GM23338 (cell line): Measurements from ENCODE around the gene COQ3.

Experiments
- EZH2 ChIP-seq: fragments of 200-600 bp; sonication (generic); IDR thresholded peaks from one replicate; pipeline ENCODE4 v1.8.0; 2017; ENCODE audit warnings: antibody characterized with exemption, mild to moderate bottlenecking, low read depth; ENCODE audit not compliant: unreplicated experiment
- EZH2phosphoT487 ChIP-seq: fragments of 200-600 bp; sonication (generic); IDR thresholded peaks from one replicate; pipeline ENCODE4 v1.8.1; 2018; ENCODE audit warnings: antibody characterized with exemption; ENCODE audit not compliant: unreplicated experiment
- JUNB ChIP-seq: IDR thresholded peaks from one replicate; pipeline ENCODE4 v1.6.1; 2016; ENCODE audit warnings: antibody characterized with exemption; ENCODE audit not compliant: unreplicated experiment
- POLR2AphosphoS5 ChIP-seq: IDR thresholded peaks from 2 replicates; pipeline ENCODE4 v1.6.1; 2016; ENCODE audit warnings: antibody characterized with exemption, low read depth
- TF ChIP-seq, protein P1 (sequence below), 2 experiments: fragments of 200-600 bp in 1 of 2; sonication (generic) in 1 of 2; conservative IDR thresholded peaks; 2 replicates each; pipeline versions ENCODE4 v1.5.1 to v1.6.1; 2016 to 2017; ENCODE audit warnings: antibody characterized with exemption in 2 of 2, low read depth in 2 of 2, mild to moderate bottlenecking in 2 of 2, moderate library complexity in 1 of 2
- TF ChIP-seq, protein P2 (sequence below): IDR thresholded peaks from one replicate; pipeline ENCODE4 v1.6.1; 2018; ENCODE audit warnings: antibody characterized with exemption; ENCODE audit not compliant: unreplicated experiment

DNA sequence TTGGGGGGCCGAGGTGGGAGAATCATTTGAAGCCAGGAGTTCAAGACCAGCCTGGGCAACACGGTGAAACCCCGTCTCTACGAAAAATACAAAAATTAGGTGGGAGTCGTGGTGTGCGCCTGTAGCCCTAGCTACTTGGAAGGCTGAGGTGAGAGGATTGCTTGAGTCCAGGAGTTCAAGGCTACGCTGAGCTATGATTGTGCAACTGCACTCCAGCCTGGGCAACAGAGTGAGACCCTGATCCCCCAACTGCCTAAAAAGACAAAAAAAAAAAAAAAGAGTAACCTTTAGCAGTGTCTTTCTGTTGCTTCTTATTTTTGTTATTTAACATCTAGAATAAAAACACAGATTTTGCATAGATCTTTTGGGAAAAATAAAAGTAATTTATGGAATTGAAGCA, 13.1 kb upstream of the COQ3 start:
- TF ChIP-seq, protein P1, sequence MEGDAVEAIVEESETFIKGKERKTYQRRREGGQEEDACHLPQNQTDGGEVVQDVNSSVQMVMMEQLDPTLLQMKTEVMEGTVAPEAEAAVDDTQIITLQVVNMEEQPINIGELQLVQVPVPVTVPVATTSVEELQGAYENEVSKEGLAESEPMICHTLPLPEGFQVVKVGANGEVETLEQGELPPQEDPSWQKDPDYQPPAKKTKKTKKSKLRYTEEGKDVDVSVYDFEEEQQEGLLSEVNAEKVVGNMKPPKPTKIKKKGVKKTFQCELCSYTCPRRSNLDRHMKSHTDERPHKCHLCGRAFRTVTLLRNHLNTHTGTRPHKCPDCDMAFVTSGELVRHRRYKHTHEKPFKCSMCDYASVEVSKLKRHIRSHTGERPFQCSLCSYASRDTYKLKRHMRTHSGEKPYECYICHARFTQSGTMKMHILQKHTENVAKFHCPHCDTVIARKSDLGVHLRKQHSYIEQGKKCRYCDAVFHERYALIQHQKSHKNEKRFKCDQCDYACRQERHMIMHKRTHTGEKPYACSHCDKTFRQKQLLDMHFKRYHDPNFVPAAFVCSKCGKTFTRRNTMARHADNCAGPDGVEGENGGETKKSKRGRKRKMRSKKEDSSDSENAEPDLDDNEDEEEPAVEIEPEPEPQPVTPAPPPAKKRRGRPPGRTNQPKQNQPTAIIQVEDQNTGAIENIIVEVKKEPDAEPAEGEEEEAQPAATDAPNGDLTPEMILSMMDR (conservative IDR thresholded peaks at IDR 0.05; ENCODE audit: low read depth in 2 of 2), result no peak
- TF ChIP-seq POLR2AphosphoS5 (no peak), EZH2 (no peak), EZH2phosphoT487 (no peak), JUNB (no peak)
- TF ChIP-seq, protein P2, sequence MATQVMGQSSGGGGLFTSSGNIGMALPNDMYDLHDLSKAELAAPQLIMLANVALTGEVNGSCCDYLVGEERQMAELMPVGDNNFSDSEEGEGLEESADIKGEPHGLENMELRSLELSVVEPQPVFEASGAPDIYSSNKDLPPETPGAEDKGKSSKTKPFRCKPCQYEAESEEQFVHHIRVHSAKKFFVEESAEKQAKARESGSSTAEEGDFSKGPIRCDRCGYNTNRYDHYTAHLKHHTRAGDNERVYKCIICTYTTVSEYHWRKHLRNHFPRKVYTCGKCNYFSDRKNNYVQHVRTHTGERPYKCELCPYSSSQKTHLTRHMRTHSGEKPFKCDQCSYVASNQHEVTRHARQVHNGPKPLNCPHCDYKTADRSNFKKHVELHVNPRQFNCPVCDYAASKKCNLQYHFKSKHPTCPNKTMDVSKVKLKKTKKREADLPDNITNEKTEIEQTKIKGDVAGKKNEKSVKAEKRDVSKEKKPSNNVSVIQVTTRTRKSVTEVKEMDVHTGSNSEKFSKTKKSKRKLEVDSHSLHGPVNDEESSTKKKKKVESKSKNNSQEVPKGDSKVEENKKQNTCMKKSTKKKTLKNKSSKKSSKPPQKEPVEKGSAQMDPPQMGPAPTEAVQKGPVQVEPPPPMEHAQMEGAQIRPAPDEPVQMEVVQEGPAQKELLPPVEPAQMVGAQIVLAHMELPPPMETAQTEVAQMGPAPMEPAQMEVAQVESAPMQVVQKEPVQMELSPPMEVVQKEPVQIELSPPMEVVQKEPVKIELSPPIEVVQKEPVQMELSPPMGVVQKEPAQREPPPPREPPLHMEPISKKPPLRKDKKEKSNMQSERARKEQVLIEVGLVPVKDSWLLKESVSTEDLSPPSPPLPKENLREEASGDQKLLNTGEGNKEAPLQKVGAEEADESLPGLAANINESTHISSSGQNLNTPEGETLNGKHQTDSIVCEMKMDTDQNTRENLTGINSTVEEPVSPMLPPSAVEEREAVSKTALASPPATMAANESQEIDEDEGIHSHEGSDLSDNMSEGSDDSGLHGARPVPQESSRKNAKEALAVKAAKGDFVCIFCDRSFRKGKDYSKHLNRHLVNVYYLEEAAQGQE, result no peak
